Ishikawa (cell line): Measurements from ENCODE around the gene VAX1.

Source experiments
- CEBPB ChIP-seq: IDR thresholded peaks from 2 replicates; pipeline ENCODE4 v1.6.1; 2012
- CREB1 ChIP-seq: IDR thresholded peaks from 2 replicates; pipeline ENCODE4 v1.6.1; 2012; ENCODE audit warnings: low read depth
- EGR1 ChIP-seq: IDR thresholded peaks from 2 replicates; pipeline ENCODE4 v1.6.1; 2012
- EP300 ChIP-seq: IDR thresholded peaks from 2 replicates; pipeline ENCODE4 v1.6.1; 2012; ENCODE audit warnings: borderline replicate concordance
- FOXM1 ChIP-seq: IDR thresholded peaks from 2 replicates; pipeline ENCODE4 v1.6.1; 2012; ENCODE audit warnings: low read depth, borderline replicate concordance
- NFIC ChIP-seq: IDR thresholded peaks from 2 replicates; pipeline ENCODE4 v1.6.1; 2012
- RAD21 ChIP-seq: IDR thresholded peaks from 2 replicates; pipeline ENCODE4 v1.6.1; 2012; ENCODE audit warnings: low read depth
- TAF1 ChIP-seq: IDR thresholded peaks from 2 replicates; pipeline ENCODE4 v1.6.1; 2012; ENCODE audit warnings: low read depth, mild to moderate bottlenecking
- TCF12 ChIP-seq: IDR thresholded peaks from 2 replicates; pipeline ENCODE4 v1.6.1; 2012; ENCODE audit warnings: low read depth
- TEAD4 ChIP-seq: IDR thresholded peaks from 2 replicates; pipeline ENCODE4 v1.6.1; 2012
- YY1 ChIP-seq: IDR thresholded peaks from 2 replicates; pipeline ENCODE4 v1.6.1; 2012; ENCODE audit warnings: low read depth
- ZBTB7A ChIP-seq: IDR thresholded peaks from 2 replicates; pipeline ENCODE4 v1.6.1; 2012; ENCODE audit warnings: low read depth
- TF ChIP-seq, protein P1 (sequence below): IDR thresholded peaks from 2 replicates; pipeline ENCODE4 v1.6.1; 2012
- TF ChIP-seq, protein P2 (sequence below): IDR thresholded peaks from 2 replicates; pipeline ENCODE4 v1.6.1; 2012; ENCODE audit warnings: low read depth, mild to moderate bottlenecking
- TF ChIP-seq, protein P3 (sequence below): IDR thresholded peaks from 2 replicates; pipeline ENCODE4 v1.6.1; 2012

The VAX1 gene

DNA sequence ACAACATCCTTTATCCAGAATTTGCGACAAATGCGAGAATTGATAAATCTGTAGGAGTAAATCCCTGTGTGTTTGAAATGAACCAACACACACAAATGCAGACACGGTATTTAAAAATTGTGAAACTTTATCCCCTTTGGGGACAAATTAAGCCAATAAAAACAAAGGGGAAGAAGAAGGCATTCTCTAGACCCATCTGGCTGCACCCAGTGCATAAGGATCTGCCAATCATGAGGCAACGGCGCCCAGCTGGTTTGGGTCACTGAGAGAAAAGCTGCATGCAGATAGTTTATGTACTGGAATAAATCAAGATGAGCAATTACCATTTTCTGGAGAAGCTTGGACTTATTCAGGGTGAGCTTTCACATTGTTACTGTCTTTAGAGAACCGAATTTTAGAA is 45.7 kb downstream of the VAX1 start:
- no peak for TF ChIP-seq TEAD4
- TF ChIP-seq CREB1: no peak
- no peak for TF ChIP-seq YY1
- TF ChIP-seq, protein P1, sequence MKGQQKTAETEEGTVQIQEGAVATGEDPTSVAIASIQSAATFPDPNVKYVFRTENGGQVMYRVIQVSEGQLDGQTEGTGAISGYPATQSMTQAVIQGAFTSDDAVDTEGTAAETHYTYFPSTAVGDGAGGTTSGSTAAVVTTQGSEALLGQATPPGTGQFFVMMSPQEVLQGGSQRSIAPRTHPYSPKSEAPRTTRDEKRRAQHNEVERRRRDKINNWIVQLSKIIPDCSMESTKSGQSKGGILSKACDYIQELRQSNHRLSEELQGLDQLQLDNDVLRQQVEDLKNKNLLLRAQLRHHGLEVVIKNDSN: no peak
- TF ChIP-seq TCF12: no peak
- TF ChIP-seq, protein P2, sequence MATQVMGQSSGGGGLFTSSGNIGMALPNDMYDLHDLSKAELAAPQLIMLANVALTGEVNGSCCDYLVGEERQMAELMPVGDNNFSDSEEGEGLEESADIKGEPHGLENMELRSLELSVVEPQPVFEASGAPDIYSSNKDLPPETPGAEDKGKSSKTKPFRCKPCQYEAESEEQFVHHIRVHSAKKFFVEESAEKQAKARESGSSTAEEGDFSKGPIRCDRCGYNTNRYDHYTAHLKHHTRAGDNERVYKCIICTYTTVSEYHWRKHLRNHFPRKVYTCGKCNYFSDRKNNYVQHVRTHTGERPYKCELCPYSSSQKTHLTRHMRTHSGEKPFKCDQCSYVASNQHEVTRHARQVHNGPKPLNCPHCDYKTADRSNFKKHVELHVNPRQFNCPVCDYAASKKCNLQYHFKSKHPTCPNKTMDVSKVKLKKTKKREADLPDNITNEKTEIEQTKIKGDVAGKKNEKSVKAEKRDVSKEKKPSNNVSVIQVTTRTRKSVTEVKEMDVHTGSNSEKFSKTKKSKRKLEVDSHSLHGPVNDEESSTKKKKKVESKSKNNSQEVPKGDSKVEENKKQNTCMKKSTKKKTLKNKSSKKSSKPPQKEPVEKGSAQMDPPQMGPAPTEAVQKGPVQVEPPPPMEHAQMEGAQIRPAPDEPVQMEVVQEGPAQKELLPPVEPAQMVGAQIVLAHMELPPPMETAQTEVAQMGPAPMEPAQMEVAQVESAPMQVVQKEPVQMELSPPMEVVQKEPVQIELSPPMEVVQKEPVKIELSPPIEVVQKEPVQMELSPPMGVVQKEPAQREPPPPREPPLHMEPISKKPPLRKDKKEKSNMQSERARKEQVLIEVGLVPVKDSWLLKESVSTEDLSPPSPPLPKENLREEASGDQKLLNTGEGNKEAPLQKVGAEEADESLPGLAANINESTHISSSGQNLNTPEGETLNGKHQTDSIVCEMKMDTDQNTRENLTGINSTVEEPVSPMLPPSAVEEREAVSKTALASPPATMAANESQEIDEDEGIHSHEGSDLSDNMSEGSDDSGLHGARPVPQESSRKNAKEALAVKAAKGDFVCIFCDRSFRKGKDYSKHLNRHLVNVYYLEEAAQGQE: no peak
- no peak for TF ChIP-seq TAF1
- no peak for TF ChIP-seq NFIC
- TF ChIP-seq CEBPB: no peak
- no peak for TF ChIP-seq EP300

DNA sequence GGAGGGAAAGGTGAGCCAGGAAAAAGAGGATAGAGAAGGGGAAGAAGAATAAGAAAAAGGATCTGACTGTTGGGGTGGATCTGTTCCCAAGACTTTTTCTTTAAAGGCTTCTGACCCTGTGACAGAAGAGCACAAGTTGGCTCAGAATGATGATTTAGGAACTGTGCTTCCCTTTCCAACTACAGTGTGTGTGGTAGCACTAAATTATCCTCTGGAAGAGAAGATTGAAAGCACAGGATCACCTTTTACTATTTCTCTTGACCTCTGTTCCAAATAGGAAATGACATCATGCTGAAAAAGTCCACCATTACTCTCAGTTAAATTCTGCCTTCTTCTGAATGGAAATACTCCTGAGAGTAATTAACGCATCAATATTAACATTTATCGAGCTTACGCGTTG is 47.2 kb downstream of the VAX1 start:
- no peak for TF ChIP-seq RAD21
- TF ChIP-seq, protein P3, sequence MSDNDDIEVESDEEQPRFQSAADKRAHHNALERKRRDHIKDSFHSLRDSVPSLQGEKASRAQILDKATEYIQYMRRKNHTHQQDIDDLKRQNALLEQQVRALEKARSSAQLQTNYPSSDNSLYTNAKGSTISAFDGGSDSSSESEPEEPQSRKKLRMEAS: no peak
- TF ChIP-seq, protein P1: no peak
- TF ChIP-seq TAF1: no peak
- TF ChIP-seq CEBPB: no peak
- TF ChIP-seq TCF12: no peak
- no peak for TF ChIP-seq YY1
- TF ChIP-seq NFIC: no peak
- TF ChIP-seq CREB1: no peak
- TF ChIP-seq EP300: no peak
- no peak for TF ChIP-seq FOXM1
- TF ChIP-seq ZBTB7A: no peak
- TF ChIP-seq EGR1: no peak
- TF ChIP-seq, protein P2: no peak
- no peak for TF ChIP-seq TEAD4

DNA sequence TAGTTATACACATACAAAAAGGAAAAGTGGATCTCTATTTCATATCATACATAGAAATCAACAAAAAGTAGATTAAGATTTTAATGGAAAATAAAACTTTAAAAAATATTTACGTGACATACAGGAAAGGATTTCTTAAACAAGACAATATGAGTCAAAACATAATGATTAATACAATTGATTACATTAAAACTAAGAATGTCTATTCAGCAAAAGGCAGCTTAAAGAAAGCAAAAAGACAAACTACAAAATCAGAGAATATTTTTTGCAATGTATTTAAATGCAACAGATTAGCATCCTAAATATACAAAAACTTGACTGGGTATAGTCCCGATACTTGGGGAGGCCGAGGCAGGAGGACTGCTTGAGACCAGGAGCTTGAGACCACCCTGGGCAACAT is 50.5 kb downstream of the VAX1 start:
- TF ChIP-seq YY1: no peak
- no peak for TF ChIP-seq FOXM1
- no peak for TF ChIP-seq CEBPB

DNA sequence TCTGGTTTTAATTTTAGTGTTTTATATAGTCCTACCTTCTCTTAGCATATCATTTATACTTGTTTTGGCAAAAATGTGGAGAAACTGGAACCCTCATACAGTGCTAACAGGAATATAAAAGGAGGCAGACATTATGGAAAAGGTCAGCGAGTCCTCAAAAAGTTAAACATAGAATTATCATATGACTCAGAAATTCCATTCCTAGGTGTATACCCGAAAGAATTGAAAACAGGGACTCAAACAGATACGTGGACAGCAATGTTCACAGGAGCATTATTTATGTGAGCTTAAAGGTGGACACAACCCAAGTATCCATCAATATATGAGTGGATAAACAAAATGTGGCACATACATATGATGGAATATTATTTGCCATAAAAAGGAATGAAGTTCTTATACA is 51.5 kb downstream of the VAX1 start:
- TF ChIP-seq, protein P2: no peak
- no peak for TF ChIP-seq RAD21
- TF ChIP-seq EGR1: no peak
- no peak for TF ChIP-seq TCF12
- TF ChIP-seq TEAD4: no peak
- TF ChIP-seq CEBPB: no peak
- no peak for TF ChIP-seq ZBTB7A
- TF ChIP-seq TAF1: no peak
- no peak for TF ChIP-seq NFIC
- no peak for TF ChIP-seq CREB1
- TF ChIP-seq, protein P3: no peak
- TF ChIP-seq YY1: no peak
- no peak for TF ChIP-seq EP300
- TF ChIP-seq FOXM1: no peak
- TF ChIP-seq, protein P1: no peak
